ENCODE data around the gene DNAJC1. TPM values are rescaled to one million over a fixed set of nuclear protein-coding genes. Genes with fewer than 3 reads are reported as not detected.

Gene DNAJC1
- total and polyA plus RNA-seq, 2 of the 8 experiments (the other 6 are each of a cell fraction or from before 2014, with no cell fraction given): 6.8 to 14.8 TPM

DNA sequence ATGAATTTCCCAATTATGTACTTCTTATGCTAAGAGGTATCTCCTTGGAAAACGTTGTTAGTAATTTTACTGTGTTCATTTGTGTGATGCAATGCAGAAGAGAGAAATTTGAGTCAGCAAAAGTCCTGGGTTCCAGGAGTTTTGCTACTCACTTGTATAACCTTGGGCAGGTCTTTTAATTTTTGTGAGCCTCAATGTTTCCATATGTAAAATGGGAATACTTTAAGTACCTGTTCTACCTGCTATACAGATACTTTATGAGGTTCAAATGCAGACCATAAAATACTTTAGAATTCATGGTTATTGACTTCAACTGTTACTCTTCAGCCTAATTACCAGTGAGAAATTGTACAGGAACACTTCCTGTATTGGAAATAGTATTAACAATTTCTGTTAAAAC is 284.0 kb downstream of the DNAJC1 start:
- no peak overlapping the region for H2BK120ac ChIP-seq (replicated peaks; ENCODE audit: low read depth, low read length)
- no peak overlapping the region for H2AK5ac ChIP-seq (ENCODE audit: low read depth, low read length)
- no peak overlapping the region for H2BK20ac ChIP-seq (ENCODE audit: low read length)
- FAIRE-seq (no peak), DNase-seq (ENCODE audit: low read depth in 1 of 2, low spot score in 2 of 2) (no peak)
- no peak overlapping the region for H3K4me3 ChIP-seq (ENCODE audit: extremely low read depth in 1 of 4, insufficient read depth in 2 of 4, low read depth in 3 of 4, low read length in 4 of 4)
- no peak overlapping the region for H2BK5ac ChIP-seq (ENCODE audit: low read depth, low read length)
- CTCF ChIA-PET (ENCODE audit: partially characterized antibody): interaction anchor here (0.6 kb wide), 1 partner anchor 59 kb away, joined by 3 read pairs; no protein-coding TSS in a partner anchor
- no peak overlapping the region for H3K56ac ChIP-seq (replicated peaks; ENCODE audit: insufficient read length, low read depth, low read length)
- POLR2A ChIA-PET (ENCODE audit: partially characterized antibody): interaction anchor here (1.2 to 2.2 kb wide), 3 partner anchors 32 to 193 kb away, joined by 3 to 9 read pairs (median 9); partner anchors contain the start of gene SKIDA1
- WGBS, 2 experiments (ENCODE audit: extremely low coverage in 1 of 2, insufficient coverage in 1 of 2, insufficient read length in 1 of 2, insufficient replicate concordance in 2 of 2, low coverage in 1 of 2, low lambda C conversion rate in 2 of 2, missing lambda C conversion rate in 1 of 2): 91% methylated on average over 1 of the region's 1 CpG; no CpG with 5 or more reads in 1 of the 2 experiments
- peaks cover 0 to 4% of the 10 kb centered on the region in 2 experiments; a peak in 1 of 4 replicates for H3K79me2 ChIP-seq (ENCODE audit: control insufficient read depth in 1 of 2, insufficient read depth in 2 of 2, low read length in 2 of 2)
- H3K9ac ChIP-seq (replicated peaks in 1 of 4; ENCODE audit: extremely low read depth in 1 of 4, low read depth in 3 of 4, low read length in 3 of 4): no peak overlapping the region
- no peaks in the 10 kb centered on the region for H4K20me1 ChIP-seq (replicated peaks in 1 of 2; ENCODE audit: control insufficient read depth in 1 of 2, insufficient read depth in 2 of 2, low read length in 2 of 2)
- H3K9me3 ChIP-seq (ENCODE audit: insufficient read depth in 2 of 2, low read depth in 1 of 2, low read length in 1 of 2): no peaks in the 10 kb centered on the region
- no peak overlapping the region for H4K8ac ChIP-seq (ENCODE audit: extremely low read depth, insufficient read depth, low read length)
- H3K4me1 ChIP-seq (replicated peaks in 1 of 4; ENCODE audit: control insufficient read depth in 3 of 4, insufficient read depth in 4 of 4, low read length in 3 of 4): peaks cover 0 to 6% (median 1%) of the 10 kb centered on the region in 4 experiments; a peak in 3 of 7 replicates
- no peaks in the 10 kb centered on the region for H3K27me3 ChIP-seq (replicated peaks in 1 of 4; ENCODE audit: control insufficient read depth in 3 of 4, extremely low read depth in 1 of 4, insufficient read depth in 3 of 4, low read length in 3 of 4)
- H3K23me2 ChIP-seq (ENCODE audit: low read depth, low read length): no peaks in the 10 kb centered on the region; the same call in 1 of the 2 replicates
- H2BK12ac ChIP-seq (ENCODE audit: low read depth, low read length): no peak overlapping the region
- H4K91ac ChIP-seq (replicated peaks; ENCODE audit: insufficient read length, low read length): no peak overlapping the region
- no peak overlapping the region for H3K14ac ChIP-seq (ENCODE audit: insufficient read length)
- H3K18ac ChIP-seq (ENCODE audit: extremely low read depth, low read length): no peak overlapping the region
- no peak overlapping the region for H2AFZ ChIP-seq (ENCODE audit: low read length)
- H3K79me1 ChIP-seq (ENCODE audit: low read depth, low read length): no peaks in the 10 kb centered on the region
- no peak overlapping the region for H3K23ac ChIP-seq (ENCODE audit: insufficient read length)
- H3K4ac ChIP-seq (replicated peaks; ENCODE audit: insufficient read length, low read depth, low read length): no peak overlapping the region
- H4K5ac ChIP-seq (ENCODE audit: insufficient read length, low read depth, low read length): no peak overlapping the region
- no peak overlapping the region for H3K27ac ChIP-seq (ENCODE audit: low read depth, low read length)
- H2BK15ac ChIP-seq (ENCODE audit: low read length): no peak overlapping the region
- no peak overlapping the region for H3K4me2 ChIP-seq (ENCODE audit: insufficient read depth in 1 of 2, low read depth in 2 of 2, low read length in 2 of 2)
- peaks cover 2 to 15% (median 3%) of the 10 kb centered on the region in 4 experiments; a peak in 4 of 8 replicates for H3K36me3 ChIP-seq (ENCODE audit: control insufficient read depth in 2 of 4, insufficient read depth in 4 of 4, low read length in 3 of 4)
- TF ChIP-seq CEBPB (IDR thresholded peaks at IDR 0.05; ENCODE audit: low read depth, low read length): no peak
- peak in 1 of 2 experiments; percentile 33; a peak in 1 of 4 replicates for TF ChIP-seq HDAC2 (IDR thresholded peaks at IDR 0.05; ENCODE audit: borderline replicate concordance in 1 of 2, low read depth in 2 of 2, low read length in 2 of 2)
- TF ChIP-seq EZH2 (IDR thresholded peaks at IDR 0.05; ENCODE audit: low read depth, low read length, severe bottlenecking): no peak
- TF ChIP-seq, protein P1, sequence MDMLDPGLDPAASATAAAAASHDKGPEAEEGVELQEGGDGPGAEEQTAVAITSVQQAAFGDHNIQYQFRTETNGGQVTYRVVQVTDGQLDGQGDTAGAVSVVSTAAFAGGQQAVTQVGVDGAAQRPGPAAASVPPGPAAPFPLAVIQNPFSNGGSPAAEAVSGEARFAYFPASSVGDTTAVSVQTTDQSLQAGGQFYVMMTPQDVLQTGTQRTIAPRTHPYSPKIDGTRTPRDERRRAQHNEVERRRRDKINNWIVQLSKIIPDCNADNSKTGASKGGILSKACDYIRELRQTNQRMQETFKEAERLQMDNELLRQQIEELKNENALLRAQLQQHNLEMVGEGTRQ (IDR thresholded peaks at IDR 0.05; ENCODE audit: low read length): no peak
- TF ChIP-seq CBX8 (IDR thresholded peaks at IDR 0.05; ENCODE audit: borderline replicate concordance, low read depth, low read length): no peak
- TF ChIP-seq RFX5 (IDR thresholded peaks at IDR 0.05; ENCODE audit: borderline replicate concordance, low read depth, low read length): no peak
- TF ChIP-seq RNF2 (IDR thresholded peaks at IDR 0.05; ENCODE audit: borderline replicate concordance, low read depth, low read length, missing control alignments, poor library complexity, severe bottlenecking): no peak
- 0 out of 2 replicates have a peak, but pooled peaks have one; percentile 57 for TF ChIP-seq KDM1A (IDR thresholded peaks at IDR 0.05; ENCODE audit: borderline replicate concordance, low read length)
- no peak for TF ChIP-seq BACH1 (IDR thresholded peaks at IDR 0.05; ENCODE audit: low read length)
- no peak for TF ChIP-seq SP2 (IDR thresholded peaks at IDR 0.05; ENCODE audit: low read length)
- TF ChIP-seq SP1 (IDR thresholded peaks at IDR 0.05; ENCODE audit: low read depth, low read length): no peak
- TF ChIP-seq CBX5 (IDR thresholded peaks at IDR 0.05; ENCODE audit: low read depth, low read length): no peak
